Keratinocyte (primary cell): Measurements from ENCODE around the gene GTF3A. TPM values are rescaled to one million over a fixed set of nuclear protein-coding genes. Genes with fewer than 3 reads are reported as not detected.

Experiments used
- DNase-seq: peaks from one replicate; pipeline ENCODE4 v3.0.0-alpha.2; 2011; ENCODE audit warnings: low read depth, missing footprints, low spot score
- FAIRE-seq: peaks from 2 replicates; lab custom pipeline; 2011; peaks lifted over from hg19 to GRCh38; lab: Jason Lieb, UNC
- H2AFZ ChIP-seq: 2 replicates; pipeline ENCODE4 v1.6.0; 2012; ENCODE audit warnings: low read length, control low read depth, inconsistent platforms; ENCODE audit not compliant: control insufficient read depth
- H3K27ac ChIP-seq: 2 replicates; pipeline ENCODE4 v1.5.1; 2011; ENCODE audit warnings: low read length; ENCODE audit not compliant: control insufficient read depth, insufficient read depth
- H3K27me3 ChIP-seq: 3 replicates; pipeline ENCODE4 v1.6.0; 2011; ENCODE audit warnings: low read length; ENCODE audit not compliant: control insufficient read depth, insufficient read depth; ENCODE audit errors: extremely low read depth
- H3K36me3 ChIP-seq, 2 experiments: 2 replicates in 1 of 2; 3 replicates in 1 of 2; pipeline ENCODE4 v1.5.1; 2011; ENCODE audit warnings: low read length in 2 of 2, mild to moderate bottlenecking in 1 of 2; ENCODE audit not compliant: control insufficient read depth in 2 of 2, insufficient read depth in 2 of 2; ENCODE audit errors: extremely low read depth in 1 of 2
- H3K4me1 ChIP-seq: 3 replicates; pipeline ENCODE4 v1.5.1; 2011; ENCODE audit warnings: low read length; ENCODE audit not compliant: control insufficient read depth, insufficient read depth; ENCODE audit errors: extremely low read depth
- H3K4me2 ChIP-seq: 3 replicates; pipeline ENCODE4 v1.6.0; 2011; ENCODE audit warnings: low read depth, low read length; ENCODE audit not compliant: control insufficient read depth, insufficient read depth; ENCODE audit errors: extremely low read depth
- H3K4me3 ChIP-seq, 3 experiments: fragments of 200-600 bp in 1 of 3; sonication (generic) in 1 of 3; 2 replicates in 2 of 3; 3 replicates in 1 of 3; pipeline ENCODE4 v1.5.1; 2011 to 2016; ENCODE audit warnings: low read length in 3 of 3, mild to moderate bottlenecking in 3 of 3, control low read depth in 2 of 3, inconsistent platforms in 1 of 3, low read depth in 1 of 3, mixed read lengths in 1 of 3, mixed run types in 1 of 3, moderate library complexity in 1 of 3; ENCODE audit not compliant: control insufficient read depth in 2 of 3, insufficient read depth in 2 of 3; ENCODE audit errors: extremely low read depth in 1 of 3
- H3K79me2 ChIP-seq: 2 replicates; pipeline ENCODE4 v1.6.0; 2012; ENCODE audit warnings: low read length; ENCODE audit not compliant: control insufficient read depth, insufficient read depth
- H3K9ac ChIP-seq: 3 replicates; pipeline ENCODE4 v1.6.0; 2011; ENCODE audit warnings: low read length; ENCODE audit not compliant: control insufficient read depth, insufficient read depth; ENCODE audit errors: extremely low read depth
- H3K9me1 ChIP-seq: 3 replicates; pipeline ENCODE4 v1.6.0; 2011; ENCODE audit warnings: low read length; ENCODE audit not compliant: control insufficient read depth, insufficient read depth; ENCODE audit errors: extremely low read depth
- H3K9me3 ChIP-seq: 2 replicates; pipeline ENCODE4 v1.5.1; 2012; ENCODE audit warnings: low read depth, low read length; ENCODE audit not compliant: control insufficient read depth
- H4K20me1 ChIP-seq: 3 replicates; pipeline ENCODE4 v1.6.0; 2011; ENCODE audit warnings: low read length; ENCODE audit not compliant: control insufficient read depth, insufficient read depth; ENCODE audit errors: extremely low read depth
- CTCF ChIP-seq, 3 experiments: IDR thresholded peaks in 1 of 3; conservative IDR thresholded peaks in 1 of 3; optimal IDR thresholded peaks in 1 of 3; 2 replicates in 2 of 3; 3 replicates in 1 of 3; pipeline versions ENCODE3 to v1.5.1; 2011; ENCODE audit warnings: low read length in 3 of 3, mild to moderate bottlenecking in 3 of 3, moderate library complexity in 2 of 3, control low read depth in 1 of 3, inconsistent platforms in 1 of 3; ENCODE audit not compliant: insufficient read depth in 2 of 3; ENCODE audit errors: extremely low read depth in 1 of 3
- EZH2 ChIP-seq: IDR thresholded peaks from one replicate; pipeline ENCODE4 v1.6.1; 2012; ENCODE audit warnings: inconsistent platforms, mild to moderate bottlenecking, low read length, moderate library complexity
- dilution Hi-C: fragments of 300-500 bp; cut with MboI; formaldehyde crosslinking; loops from one replicate; pipeline ENCODE4 v1.7.0; 2020; ENCODE audit warnings: low sequenced_read_pairs; ENCODE audit not compliant: extremely low pct_ligation_motif_present
- polyA plus RNA-seq, 5 experiments: library from polyadenylated mRNA; depleted of rRNA in 3 of 5; stranded (reverse) in 3 of 5; stranded (forward) in 1 of 5; unstranded in 1 of 5; fragments of >200 nt; gene quantifications; 1 replicate in 1 of 5; 2 replicates in 3 of 5; 3 replicates in 1 of 5; pipeline versions ENCODE4 v1.2.1 to v1.2.3, GENCODE V29; 2011 to 2012; ENCODE audit warnings: missing spikeins in 2 of 5, low read depth in 1 of 5, low replicate concordance in 1 of 5

The GTF3A gene
- polyA plus RNA-seq, 1 donor (not counting 4 experiments of a cell fraction or from before 2014, with no cell fraction given): 97.8 TPM

GRCh38 chr13:27415116-27415515, 9.3 kb upstream of the GTF3A start:
- Histone ChIP-seq H3K9ac (no peak overlapping the region), H3K4me3 (no peak overlapping the region), H3K4me2 (no peak overlapping the region), H3K9me1 (no peaks in the 10 kb centered on the region), H3K4me1 (no peaks in the 10 kb centered on the region), H3K9me3 (no peaks in the 10 kb centered on the region), H3K27me3 (peaks cover 5% of the 10 kb centered on the region), H4K20me1 (no peaks in the 10 kb centered on the region), H3K36me3 (no peaks in the 10 kb centered on the region), H3K79me2 (no peaks in the 10 kb centered on the region), H3K27ac (no peak overlapping the region), H2AFZ (no peak overlapping the region)
- dilution Hi-C loops: no loop called here
- FAIRE-seq (no peak), DNase-seq (no peak)
- TF ChIP-seq CTCF (optimal IDR thresholded peaks at IDR 0.05 in 1 of 3, IDR thresholded peaks at IDR 0.05 in 1 of 3, conservative IDR thresholded peaks at IDR 0.05 in 1 of 3; ENCODE audit: extremely low read depth in 1 of 3, insufficient read depth in 2 of 3, low read length in 3 of 3) (no peak), EZH2 (no peak)

GRCh38 chr13:27419328-27419727, 5.1 kb upstream of the GTF3A start:
- no peak overlapping the region for H3K4me3 ChIP-seq
- H3K9me1 ChIP-seq: no peaks in the 10 kb centered on the region
- DNase-seq (no peak), FAIRE-seq (no peak)
- no peaks in the 10 kb centered on the region for H4K20me1 ChIP-seq
- H3K9me3 ChIP-seq: no peaks in the 10 kb centered on the region
- no peaks in the 10 kb centered on the region for H3K79me2 ChIP-seq
- peaks cover 5% of the 10 kb centered on the region for H3K27me3 ChIP-seq
- TF ChIP-seq CTCF (optimal IDR thresholded peaks at IDR 0.05 in 1 of 3, IDR thresholded peaks at IDR 0.05 in 1 of 3, conservative IDR thresholded peaks at IDR 0.05 in 1 of 3; ENCODE audit: extremely low read depth in 1 of 3, insufficient read depth in 2 of 3, low read length in 3 of 3) (no peak), EZH2 (no peak)
- H3K36me3 ChIP-seq: no peaks in the 10 kb centered on the region
- H3K27ac ChIP-seq: no peak overlapping the region
- H2AFZ ChIP-seq: no peak overlapping the region
- H3K9ac ChIP-seq: no peak overlapping the region
- H3K4me1 ChIP-seq: peaks cover 2% of the 10 kb centered on the region
- dilution Hi-C loops: no loop called here
- no peak overlapping the region for H3K4me2 ChIP-seq
